Calu3 (cell line): ENCODE results near the gene MAP7D3. TPM values are rescaled to one million over a fixed set of nuclear protein-coding genes. Genes with fewer than 3 reads are reported as not detected.

Experiments
- BruUV-seq: library from RNA; stranded (reverse); fragments of 400-500 nt; replicated peaks from 2 replicates; lab custom pipeline; 2021; lab: Mats Ljungman, UMichigan
- CTCF ChIA-PET: fragments of 300-600 bp; sonication (Branson Sonifier 250); formaldehyde crosslinking; loops from one replicate; lab custom pipeline; 2022; ENCODE audit warnings: antibody characterized with exemption; lab: Charles Lee
- DNase-seq: peaks from one replicate; pipeline ENCODE4 v3.0.0; 2022
- H3K27ac Mint-ChIP-seq: one replicate; pipeline ENCODE4 v1.8.0; 2022; ENCODE audit warnings: mixed read lengths; ENCODE audit not compliant: unreplicated experiment
- H3K27me3 Mint-ChIP-seq: one replicate; pipeline ENCODE4 v1.8.0; 2022; ENCODE audit warnings: mixed read lengths; ENCODE audit not compliant: unreplicated experiment
- H3K36me3 Mint-ChIP-seq: one replicate; pipeline ENCODE4 v1.8.0; 2022; ENCODE audit warnings: mild to moderate bottlenecking, moderate library complexity, mixed read lengths; ENCODE audit not compliant: insufficient read depth, unreplicated experiment
- H3K4me1 Mint-ChIP-seq: one replicate; pipeline ENCODE4 v1.8.0; 2022; ENCODE audit warnings: mild to moderate bottlenecking, low read depth, mixed read lengths; ENCODE audit not compliant: unreplicated experiment
- H3K4me3 Mint-ChIP-seq: one replicate; pipeline ENCODE4 v1.8.0; 2022; ENCODE audit warnings: mild to moderate bottlenecking, low read depth, moderate library complexity, mixed read lengths; ENCODE audit not compliant: unreplicated experiment
- H3K9me3 Mint-ChIP-seq: one replicate; pipeline ENCODE4 v1.8.0; 2022; ENCODE audit warnings: low read depth, mixed read lengths; ENCODE audit not compliant: unreplicated experiment
- CTCF ChIP-seq: fragments of 200-600 bp; IDR thresholded peaks from one replicate; pipeline ENCODE4 v1.8.0; 2022; ENCODE audit warnings: antibody characterized with exemption; ENCODE audit not compliant: unreplicated experiment
- intact Hi-C: fragments of 100-400 bp; cut with micrococcal nuclease; formaldehyde crosslinking; loops from one replicate; pipeline ENCODE4 v1.10.0; 2022; ENCODE audit not compliant: unreplicated experiment
- total RNA-seq: library from RNA; stranded (reverse); gene quantifications from 2 replicates; pipeline ENCODE4 v1.2.3, GENCODE V29; 2022

The MAP7D3 gene
- total RNA-seq, 1 experiment from 2014 or later, result 8.0 TPM

GRCh38 chrX:136209751-136210150 is 41.4 kb downstream of the MAP7D3 start:
- peaks cover 8% of the 10 kb centered on the region for H3K27me3 Mint-ChIP-seq
- no peaks in the 10 kb centered on the region for H3K9me3 Mint-ChIP-seq
- CTCF ChIA-PET, result interaction anchor here (1.0 kb wide), 4 partner anchors 13 to 181 kb away, joined by 3 to 19 read pairs (median 3); no protein-coding TSS in a partner anchor

GRCh38 chrX:136209016-136209738 is 42.0 kb downstream of the MAP7D3 start:
- H3K27ac Mint-ChIP-seq, result no peak overlapping the region
- H3K4me1 Mint-ChIP-seq, result peaks cover 19% of the 10 kb centered on the region
- no peaks in the 10 kb centered on the region for H3K9me3 Mint-ChIP-seq
- CTCF ChIA-PET, result interaction anchor here (0.8 to 1.1 kb wide), 6 partner anchors 12 to 181 kb away, joined by 3 to 19 read pairs (median 3); no protein-coding TSS in a partner anchor
- intact Hi-C loops, result loop anchor here (2.0 kb wide), 1 partner anchor 180 kb away; no protein-coding TSS in a partner anchor
- no peaks in the 10 kb centered on the region for H3K36me3 Mint-ChIP-seq
- peaks cover 8% of the 10 kb centered on the region for H3K27me3 Mint-ChIP-seq
- TF ChIP-seq CTCF, result peak; percentile 61
- no peak overlapping the region for H3K4me3 Mint-ChIP-seq
- peak; percentile 56 for DNase-seq
- no TSS peak for BruUV-seq

More at GRCh38 chrX:136209751-136210150, 41.4 kb downstream of the MAP7D3 start:
- no TSS peak for BruUV-seq
- Mint-ChIP-seq H3K27ac (no peak overlapping the region), H3K4me1 (peaks cover 19% of the 10 kb centered on the region), H3K36me3 (no peaks in the 10 kb centered on the region), H3K4me3 (no peak overlapping the region)
- intact Hi-C loops, result loop anchor here (2.0 kb wide), 1 partner anchor 181 kb away; no protein-coding TSS in a partner anchor
- TF ChIP-seq CTCF, result no peak
- no peak for DNase-seq

GRCh38 chrX:136207546-136207945 is 43.7 kb downstream of the MAP7D3 start:
- Mint-ChIP-seq H3K27ac (no peak overlapping the region), H3K4me3 (no peak overlapping the region), H3K27me3 (peaks cover 8% of the 10 kb centered on the region), H3K36me3 (no peaks in the 10 kb centered on the region), H3K4me1 (peaks cover 19% of the 10 kb centered on the region), H3K9me3 (no peaks in the 10 kb centered on the region)
- CTCF ChIA-PET, result no interaction called here
- no peak for TF ChIP-seq CTCF
- no peak for DNase-seq
- BruUV-seq, result no TSS peak
- intact Hi-C loops, result no loop called here

GRCh38 chrX:136206916-136207315 is 44.3 kb downstream of the MAP7D3 start:
- Mint-ChIP-seq H3K4me1 (peaks cover 19% of the 10 kb centered on the region), H3K27me3 (peaks cover 8% of the 10 kb centered on the region), H3K27ac (no peak overlapping the region)

More at GRCh38 chrX:136206916-136207315, 44.3 kb downstream of the MAP7D3 start:
- intact Hi-C loops, result no loop called here
- Mint-ChIP-seq H3K36me3 (no peaks in the 10 kb centered on the region), H3K9me3 (no peaks in the 10 kb centered on the region), H3K4me3 (no peak overlapping the region)
- no peak for TF ChIP-seq CTCF
- CTCF ChIA-PET, result no interaction called here
- BruUV-seq, result no TSS peak
- DNase-seq, result no peak
